Measurements from ENCODE around the gene LYPLAL1.
A peak's percentile ranks its signal among the peaks of the same experiment; 100 is the strongest.

The LYPLAL1 gene

GRCh38 chr1:219173758-219174459 is at the start of gene LYPLAL1:
Gene LYPLAL1, plus strand, starts transcription at chr1:219173878. Its CDS starts 13 bp downstream, at chr1:219173891.
- peak; percentile 74 for DNase-seq (ENCODE audit: low read depth)

DNA sequence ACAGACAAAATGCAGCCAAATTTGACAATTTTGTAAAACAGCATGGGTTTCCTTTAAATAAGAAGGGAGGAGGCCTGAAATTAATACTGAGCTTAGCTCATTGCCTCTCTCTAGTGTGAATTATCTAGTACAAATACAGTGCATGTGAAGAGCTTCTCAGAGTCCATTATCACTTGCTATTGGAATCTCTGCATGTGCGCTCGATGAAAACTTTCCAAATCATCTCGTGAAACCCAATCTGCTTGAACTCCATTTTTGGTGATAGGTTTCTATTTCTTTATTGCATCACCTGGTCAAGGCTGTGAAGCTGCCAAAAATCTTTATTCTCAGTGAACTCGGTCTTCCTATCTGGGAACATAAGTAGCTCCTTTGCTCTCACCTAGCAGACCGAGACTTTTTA is 49.5 kb upstream of the LYPLAL1 start:
- DNase-seq (ENCODE audit: low read depth): no peak

GRCh38 chr1:219125342-219125741 is 48.3 kb upstream of the LYPLAL1 start:
- DNase-seq (ENCODE audit: low read depth): no peak

GRCh38 chr1:219126377-219126776 is 47.3 kb upstream of the LYPLAL1 start:
- no peak for DNase-seq (ENCODE audit: low read depth)

- DNase-seq (ENCODE audit: low read depth): no peak
Measured at GRCh38 chr1:219128957-219129356, 44.7 kb upstream of the LYPLAL1 start.

DNA sequence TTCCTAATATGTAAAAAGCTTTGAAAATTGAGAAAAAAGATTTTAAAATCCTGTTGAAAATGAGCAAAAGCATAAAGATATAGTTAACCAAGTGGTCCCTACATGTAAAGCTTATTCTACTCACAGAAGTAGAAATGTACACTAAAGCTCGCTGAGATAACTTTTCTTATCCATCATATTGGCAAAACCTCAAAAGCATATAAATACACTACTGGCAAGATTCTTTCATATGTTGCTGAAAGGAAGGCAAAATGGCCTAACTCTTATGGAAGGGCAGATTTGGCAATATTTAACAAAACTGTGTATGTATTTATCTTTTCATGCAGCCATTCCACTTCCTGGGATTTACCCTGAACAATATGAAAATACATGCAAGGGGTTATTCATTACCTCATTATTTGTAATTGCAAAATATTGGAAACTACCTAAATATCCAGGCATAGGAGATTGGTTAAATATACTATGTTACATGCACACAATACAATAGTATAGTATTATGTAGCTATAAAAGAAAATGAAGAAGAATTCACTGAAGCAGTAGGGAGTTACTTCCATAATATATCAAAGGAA is 43.2 kb upstream of the LYPLAL1 start:
- DNase-seq (ENCODE audit: low read depth): no peak

GRCh38 chr1:219132939-219133338 is 40.7 kb upstream of the LYPLAL1 start:
- no peak for DNase-seq (ENCODE audit: low read depth)

DNA sequence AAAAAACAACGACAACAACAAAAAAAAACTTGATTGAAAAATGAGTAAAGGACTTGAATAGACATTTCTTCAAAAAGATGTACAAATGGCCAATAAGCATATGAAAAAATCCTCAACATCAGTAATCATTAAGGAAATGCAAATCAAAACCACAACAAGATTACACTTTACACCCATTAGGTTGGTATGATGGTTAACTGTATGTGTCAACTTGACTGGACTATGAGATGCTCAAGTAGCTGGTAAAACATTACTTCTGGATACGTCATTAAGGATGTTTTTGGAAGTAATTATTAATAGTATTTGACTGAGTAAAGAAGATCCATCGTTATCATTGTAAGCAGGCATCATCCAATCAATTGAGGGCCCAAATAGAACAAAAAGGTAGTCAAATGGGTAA is 34.9 kb upstream of the LYPLAL1 start:
- DNase-seq (ENCODE audit: low read depth): no peak

GRCh38 chr1:219140303-219140877 is 33.3 kb upstream of the LYPLAL1 start:
- DNase-seq (ENCODE audit: low read depth): no peak

DNA sequence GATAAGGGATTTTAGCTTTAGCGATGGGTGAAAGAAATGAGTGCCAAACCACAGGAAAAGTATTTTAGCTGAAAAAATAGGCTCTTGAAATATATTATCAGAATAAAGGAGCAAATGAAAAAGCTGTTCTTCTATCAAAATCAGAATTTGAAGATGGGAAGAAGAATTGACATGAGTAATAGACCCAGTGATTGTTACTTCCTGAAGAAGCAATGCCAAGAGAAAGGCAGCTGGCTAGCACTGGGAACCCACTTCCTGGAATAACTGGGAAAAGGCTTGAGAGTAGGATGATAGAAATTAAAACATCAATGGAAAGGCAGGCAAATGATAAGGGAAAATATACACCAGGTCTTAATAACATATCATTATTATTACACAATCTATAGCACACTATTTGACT is 29.9 kb upstream of the LYPLAL1 start:
- DNase-seq (ENCODE audit: low read depth): no peak

DNA sequence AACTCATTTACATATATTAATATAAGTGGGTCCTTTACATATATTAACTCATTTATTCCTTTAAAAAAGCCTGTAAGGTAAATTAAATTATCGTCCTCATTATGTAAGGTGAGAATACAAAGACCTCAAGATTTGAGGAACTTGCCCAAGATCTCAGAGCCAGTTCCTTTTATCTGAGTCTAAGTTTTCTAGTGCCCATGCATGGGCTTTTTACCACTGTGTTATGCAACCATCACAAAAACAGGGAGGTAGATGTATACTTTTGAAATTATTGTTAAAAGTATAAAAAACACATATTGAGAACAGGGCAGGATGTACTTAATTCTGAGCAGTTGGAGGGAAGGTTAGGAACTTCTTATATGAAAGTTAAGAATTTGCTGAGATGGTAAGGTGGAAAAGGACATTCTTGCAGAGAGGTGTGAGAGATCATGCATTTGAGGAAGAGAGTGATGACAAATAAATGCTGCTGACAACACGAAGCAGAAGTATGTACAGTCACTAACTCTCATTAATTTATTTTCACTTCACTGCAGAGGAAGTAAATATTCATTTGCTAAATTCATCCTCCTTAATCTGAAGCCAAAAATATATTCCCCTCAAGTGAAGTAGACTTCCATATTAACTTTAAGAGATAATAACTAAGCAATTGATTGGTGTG is 28.9 kb upstream of the LYPLAL1 start:
- no peak for DNase-seq (ENCODE audit: low read depth)

GRCh38 chr1:219147571-219148019 is 26.1 kb upstream of the LYPLAL1 start:
- no peak for DNase-seq (ENCODE audit: low read depth)

- DNase-seq (ENCODE audit: low read depth): no peak
Measured at GRCh38 chr1:219149009-219149577, 24.6 kb upstream of the LYPLAL1 start.

GRCh38 chr1:219149953-219150352 is 23.7 kb upstream of the LYPLAL1 start:
- DNase-seq (ENCODE audit: low read depth): no peak

- DNase-seq (ENCODE audit: low read depth): no peak
Measured at GRCh38 chr1:219150913-219151312, 22.8 kb upstream of the LYPLAL1 start.

DNA sequence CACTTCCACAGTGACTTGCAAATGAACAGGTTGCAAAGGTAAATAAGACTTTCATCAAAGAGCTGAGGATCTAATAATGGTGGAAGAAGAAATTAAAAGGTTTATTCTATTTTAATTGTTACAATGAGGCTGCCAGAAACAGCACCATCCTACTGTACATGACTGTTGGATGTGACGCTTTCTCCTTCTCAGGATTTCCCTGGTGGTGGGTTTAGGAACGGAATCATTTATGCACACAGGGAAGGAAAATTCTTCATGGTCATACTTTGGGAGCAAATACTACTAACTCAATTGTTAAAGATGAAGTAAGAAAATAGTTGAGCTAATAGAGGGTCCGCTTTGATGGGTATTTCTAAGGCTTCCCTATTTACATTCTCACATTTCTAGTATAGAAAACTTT is 22.2 kb upstream of the LYPLAL1 start:
- DNase-seq (ENCODE audit: low read depth): no peak

DNA sequence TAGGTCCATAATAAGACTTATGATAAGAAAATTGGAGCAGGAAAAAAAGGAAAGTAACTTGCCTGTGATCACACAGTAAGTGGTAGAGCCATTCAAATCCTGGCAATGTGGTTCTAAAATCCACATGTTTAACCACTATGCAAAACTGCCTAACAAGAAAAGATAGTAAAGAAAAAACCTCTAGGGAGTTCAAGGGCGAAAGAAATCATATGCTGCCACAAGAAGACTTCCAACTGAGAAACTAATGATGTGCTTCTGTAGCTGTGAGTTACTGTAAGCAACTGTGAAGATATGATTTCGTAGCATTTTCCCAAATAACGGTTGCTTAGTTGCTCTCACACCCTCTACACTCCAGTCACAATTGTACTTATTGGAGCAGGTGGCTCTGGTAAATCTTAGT is 20.9 kb upstream of the LYPLAL1 start:
- no peak for DNase-seq (ENCODE audit: low read depth)

- no peak for DNase-seq (ENCODE audit: low read depth)
Measured at GRCh38 chr1:219153723-219154122, 20.0 kb upstream of the LYPLAL1 start.

DNA sequence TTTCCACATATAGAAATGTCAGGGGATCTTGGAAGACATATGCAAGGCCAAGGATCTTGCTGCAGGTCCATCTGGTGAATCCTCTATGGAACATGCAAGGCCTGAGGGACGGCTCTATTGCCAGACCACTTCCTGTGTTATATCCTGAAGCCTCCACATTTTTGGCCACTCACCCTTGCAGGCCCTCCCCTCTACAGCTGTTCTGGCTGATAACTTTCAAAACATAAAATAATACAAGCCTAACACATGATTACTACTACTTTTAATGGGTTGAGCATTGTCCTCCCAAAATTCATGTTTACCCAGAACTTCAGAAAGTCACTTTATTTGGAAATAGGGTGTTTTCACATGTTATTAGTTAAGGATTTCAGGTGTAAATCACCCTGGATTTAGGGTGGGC is 18.5 kb upstream of the LYPLAL1 start:
- no peak for DNase-seq (ENCODE audit: low read depth)

GRCh38 chr1:219159946-219160645 is 13.6 kb upstream of the LYPLAL1 start:
- DNase-seq (ENCODE audit: low read depth): no peak

DNA sequence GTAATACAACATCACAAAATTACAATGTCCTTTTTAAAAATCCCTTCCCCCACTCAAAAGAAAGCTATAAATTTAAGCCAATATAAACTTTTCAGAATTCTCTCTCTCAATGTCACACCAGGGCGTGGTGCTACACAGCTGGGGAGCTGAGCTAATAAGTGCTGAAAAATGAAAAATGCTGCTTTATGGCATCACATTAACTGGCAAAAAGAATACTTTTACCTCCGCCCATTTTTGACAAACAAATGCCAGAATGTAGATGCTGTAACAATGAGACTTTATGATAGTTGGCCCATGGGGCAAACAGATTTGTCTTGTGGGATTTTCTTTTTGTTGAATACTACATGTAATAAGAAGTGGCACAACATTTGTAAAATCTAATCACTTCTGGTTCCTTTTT is 12.7 kb upstream of the LYPLAL1 start:
- DNase-seq (ENCODE audit: low read depth): no peak

DNA sequence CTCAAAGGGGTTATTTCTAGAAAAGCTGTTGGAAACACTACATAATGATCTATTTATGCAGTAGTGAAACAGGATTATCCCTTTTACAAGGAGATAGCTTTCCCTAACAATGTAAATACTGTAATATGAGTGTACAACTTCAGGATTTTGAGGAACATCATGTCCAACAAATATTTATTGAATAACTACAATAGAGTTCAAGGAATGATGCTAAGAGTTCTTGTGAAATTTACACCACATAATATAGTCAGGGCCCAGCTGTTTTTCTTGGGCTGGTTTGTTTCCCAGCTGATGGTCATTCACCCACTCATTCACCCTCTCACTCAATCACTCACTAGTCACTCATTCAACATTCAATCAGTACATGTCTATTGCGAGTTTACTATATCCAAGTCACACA is 12.3 kb upstream of the LYPLAL1 start:
- DNase-seq (ENCODE audit: low read depth): no peak
